Adrenal gland (tissue), 12 donors: ENCODE measurements around the gene CATSPERB. TPM values are rescaled to one million over a fixed set of nuclear protein-coding genes. Genes with fewer than 3 reads are reported as not detected.

Experiments used
- DNase-seq, 7 donors: peaks; one replicate each; pipeline ENCODE4 v3.0.0-alpha.2; 2019 to 2020
- H3K27ac ChIP-seq, 5 donors: fragments of 200-600 bp; sonication (generic) in 4 of 5; 1 replicate in 3 of 5; 2 replicates in 2 of 5; pipeline versions ENCODE4 v1.5.1 to v1.8.0; 2016 to 2020; ENCODE audit warnings: mild to moderate bottlenecking in 1 of 5
- H3K27me3 ChIP-seq: fragments of 200-600 bp; 2 replicates; pipeline ENCODE4 v1.8.0; 2021
- H3K36me3 ChIP-seq, 2 donors: fragments of 200-600 bp; replicated peaks in 1 of 2; 1 replicate in 1 of 2; 2 replicates in 1 of 2; pipeline versions ENCODE4 v1.5.1 to v1.8.0; 2018 to 2022
- H3K4me1 ChIP-seq, 2 donors: fragments of 200-600 bp; replicated peaks in 1 of 2; 1 replicate in 1 of 2; 2 replicates in 1 of 2; pipeline versions ENCODE4 v1.5.1 to v1.8.0; 2018 to 2021
- H3K4me3 ChIP-seq, 4 donors: fragments of 200-600 bp; sonication (generic) in 3 of 4; one replicate each; pipeline ENCODE4 v1.5.1; 2016 to 2018
- H3K9me3 ChIP-seq, 3 donors: fragments of 200-600 bp; sonication (generic) in 1 of 3; replicated peaks in 1 of 3; 1 replicate in 2 of 3; 2 replicates in 1 of 3; pipeline versions ENCODE4 v1.5.1 to v1.8.0; 2016 to 2021
- POLR2A ChIP-seq, 2 donors: fragments of 450-650 bp; IDR thresholded peaks; one replicate each; pipeline ENCODE4 v1.6.1; 2017; ENCODE audit warnings: antibody characterized with exemption in 2 of 2, mild to moderate bottlenecking in 2 of 2, moderate library complexity in 1 of 2
- WGBS, 4 donors: extraction: QIAGEN DNeasy Blood & Tissue Kit in 2 of 4; methylation state at CpG; one replicate each; pipeline versions ENCODE4 v1.1.5 to v1.1.7; 2013 to 2017; 5-methylcytosine and 5-hydroxymethylcytosine counted together
- intact Hi-C, 2 donors: fragments of 100-400 bp; cut with DNase I; formaldehyde crosslinking; loops; one replicate each; pipeline versions ENCODE4 v1.14.1 to v1.15.0; 2022 to 2023
- polyA plus RNA-seq, 3 donors: library from polyadenylated mRNA; stranded (reverse); fragments of 200-250 nt in 2 of 3; fragments of 350-450 nt in 1 of 3; fragmentation: Illumina TruSeq in 1 of 3; extraction: RNeasy Lipid Tissue Mini Kit (QIAGEN cat#74804) in 1 of 3; gene quantifications; one replicate each; pipeline ENCODE4 v1.2.3, GENCODE V29; 2013 to 2014
- total RNA-seq, 9 donors: library from RNA; depleted of rRNA in 4 of 9; stranded (reverse); fragments of >200 nt in 4 of 9; fragments of 120-200 nt in 1 of 9; fragmentation: NEBNext Ultra II Directional in 1 of 9; extraction: Animal tissue kit (Norgen Biotek cat#: 25700) in 1 of 9; gene quantifications; one replicate each; pipeline versions ENCODE4 v1.1.0 to v1.2.4, GENCODE V29; 2013 to 2023
- TF ChIP-seq, protein P1 (sequence below), 6 experiments: fragments of 450-650 bp in 4 of 6; fragments of 200-600 bp in 2 of 6; sonication (generic) in 1 of 6; IDR thresholded peaks; 1 replicate in 5 of 6; 2 replicates in 1 of 6; pipeline versions ENCODE4 v1.5.1 to v1.8.0; 2016 to 2021; ENCODE audit warnings: antibody characterized with exemption in 6 of 6, mild to moderate bottlenecking in 2 of 6, moderate library complexity in 1 of 6
- donor health status: healthy with polysubstance abuse.
- donor health status: Bipolar disorder and iron deficiency.
- donor health status: DM: yes; HTN: yes; CAD: no.
- donor health status: DM: no; HTN: no; CAD: no.
- donor health status: DM: no; HTN: no; CAD: no.
- donor health status: DM: yes; HTN: yes; CAD: no.

CATSPERB gene
- total and polyA plus RNA-seq, 12 donors, result 0.11 to 3.2 (median 0.70) TPM; not detected in 2

DNA sequence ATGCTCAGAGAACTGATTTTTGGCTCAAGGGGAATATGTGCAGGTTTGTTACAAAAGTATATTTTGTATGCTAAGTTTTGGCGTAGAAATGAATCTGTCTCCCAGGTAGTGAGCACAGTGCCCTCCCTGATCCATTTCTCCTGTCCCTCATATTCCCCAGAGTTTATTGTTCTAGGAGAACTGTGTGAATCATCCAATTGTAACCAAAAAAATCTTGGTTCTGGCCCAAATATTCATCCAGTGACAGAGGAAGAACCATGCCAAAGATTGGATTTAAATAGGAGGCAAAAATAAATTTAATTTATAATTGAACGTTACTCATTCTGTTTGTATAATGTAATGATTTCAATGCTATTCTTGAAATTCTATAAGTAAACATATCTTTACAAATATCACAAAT, 4.8 kb downstream of the CATSPERB start:
- H3K4me1 ChIP-seq, result no peaks in the 10 kb centered on the region
- TF ChIP-seq, protein P1, sequence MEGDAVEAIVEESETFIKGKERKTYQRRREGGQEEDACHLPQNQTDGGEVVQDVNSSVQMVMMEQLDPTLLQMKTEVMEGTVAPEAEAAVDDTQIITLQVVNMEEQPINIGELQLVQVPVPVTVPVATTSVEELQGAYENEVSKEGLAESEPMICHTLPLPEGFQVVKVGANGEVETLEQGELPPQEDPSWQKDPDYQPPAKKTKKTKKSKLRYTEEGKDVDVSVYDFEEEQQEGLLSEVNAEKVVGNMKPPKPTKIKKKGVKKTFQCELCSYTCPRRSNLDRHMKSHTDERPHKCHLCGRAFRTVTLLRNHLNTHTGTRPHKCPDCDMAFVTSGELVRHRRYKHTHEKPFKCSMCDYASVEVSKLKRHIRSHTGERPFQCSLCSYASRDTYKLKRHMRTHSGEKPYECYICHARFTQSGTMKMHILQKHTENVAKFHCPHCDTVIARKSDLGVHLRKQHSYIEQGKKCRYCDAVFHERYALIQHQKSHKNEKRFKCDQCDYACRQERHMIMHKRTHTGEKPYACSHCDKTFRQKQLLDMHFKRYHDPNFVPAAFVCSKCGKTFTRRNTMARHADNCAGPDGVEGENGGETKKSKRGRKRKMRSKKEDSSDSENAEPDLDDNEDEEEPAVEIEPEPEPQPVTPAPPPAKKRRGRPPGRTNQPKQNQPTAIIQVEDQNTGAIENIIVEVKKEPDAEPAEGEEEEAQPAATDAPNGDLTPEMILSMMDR (IDR thresholded peaks at IDR 0.05), result no peak
- TF ChIP-seq POLR2A (IDR thresholded peaks at IDR 0.05), result no peak
- no peak overlapping the region for H3K4me3 ChIP-seq
- no peaks in the 10 kb centered on the region for H3K27me3 ChIP-seq
- 80 to 83% (median 81%) methylated on average over 2 of the region's 2 CpGs for WGBS, 4 donors
- DNase-seq, result no peak
- intact Hi-C loops, result no loop called here
- no peaks in the 10 kb centered on the region for H3K36me3 ChIP-seq
- H3K27ac ChIP-seq, result no peak overlapping the region
- no peaks in the 10 kb centered on the region for H3K9me3 ChIP-seq

- H3K27me3 ChIP-seq, result no peaks in the 10 kb centered on the region
- H3K4me1 ChIP-seq, result no peaks in the 10 kb centered on the region
- no peaks in the 10 kb centered on the region for H3K9me3 ChIP-seq
- no peak for DNase-seq
- H3K36me3 ChIP-seq, result no peaks in the 10 kb centered on the region
- TF ChIP-seq, protein P1 (IDR thresholded peaks at IDR 0.05), result no peak
- no peak for TF ChIP-seq POLR2A (IDR thresholded peaks at IDR 0.05)
- WGBS, 4 donors, result 78 to 88% (median 79%) methylated on average over 2 of the region's 2 CpGs
- H3K27ac ChIP-seq, result no peak overlapping the region
- intact Hi-C loops, result no loop called here
- H3K4me3 ChIP-seq, result no peak overlapping the region
These were observed 8.4 kb downstream of the CATSPERB start for GRCh38 chr14:91723501-91723900.

DNA sequence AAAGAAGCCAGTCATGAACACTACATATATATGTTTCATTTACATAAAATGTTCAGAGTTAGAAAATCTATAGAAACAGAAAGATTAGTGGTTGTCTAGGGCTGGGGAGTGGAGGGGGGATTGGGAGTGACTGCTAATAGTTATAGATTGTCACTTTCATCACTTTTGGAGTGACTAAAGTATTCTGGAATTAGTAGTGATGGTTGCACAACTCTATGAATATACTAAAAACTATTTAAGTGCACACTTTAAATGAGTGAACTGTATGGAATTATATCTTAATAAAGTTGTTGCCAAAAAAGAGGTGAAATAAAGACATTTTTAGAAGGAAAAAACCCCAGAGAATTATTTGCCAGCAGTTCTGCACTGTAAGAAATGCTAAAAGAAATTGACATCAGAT, 9.5 kb downstream of the CATSPERB start:
- no peak for TF ChIP-seq POLR2A (IDR thresholded peaks at IDR 0.05)
- TF ChIP-seq, protein P1 (IDR thresholded peaks at IDR 0.05), result no peak

DNA sequence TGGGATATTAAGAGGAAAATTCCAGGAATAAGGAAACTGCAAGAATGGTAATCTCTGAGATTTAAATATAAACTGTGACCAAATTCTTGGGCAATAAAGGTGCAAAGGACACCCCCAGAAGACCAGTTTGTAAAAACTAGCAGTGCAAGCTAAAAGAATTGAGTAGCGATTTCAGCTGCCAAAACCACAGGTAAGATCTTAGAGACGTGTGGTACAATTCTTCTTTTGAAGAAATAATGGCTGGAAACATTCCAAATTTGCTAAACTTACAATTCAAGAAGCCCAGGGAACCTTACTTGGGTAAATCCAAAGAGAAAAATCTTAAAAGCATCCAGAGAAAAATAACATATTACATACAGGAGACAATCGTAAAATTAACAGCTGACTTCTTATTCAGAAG, 12.0 kb downstream of the CATSPERB start:
- Histone ChIP-seq H3K4me3 (no peak overlapping the region), H3K4me1 (no peaks in the 10 kb centered on the region), H3K27ac (no peak overlapping the region), H3K36me3 (no peaks in the 10 kb centered on the region), H3K27me3 (no peaks in the 10 kb centered on the region), H3K9me3 (no peaks in the 10 kb centered on the region)
- no peak for DNase-seq
- no peak for TF ChIP-seq POLR2A (IDR thresholded peaks at IDR 0.05)
- TF ChIP-seq, protein P1 (IDR thresholded peaks at IDR 0.05), result no peak
- WGBS, 4 donors, result 63 to 82% (median 71%) methylated on average over 3 of the region's 3 CpGs
- intact Hi-C loops, result no loop called here

More for the DNA sequence above, 9.5 kb downstream of the CATSPERB start:
- Histone ChIP-seq H3K27me3 (no peaks in the 10 kb centered on the region), H3K36me3 (no peaks in the 10 kb centered on the region), H3K27ac (no peak overlapping the region), H3K4me1 (no peaks in the 10 kb centered on the region), H3K9me3 (no peaks in the 10 kb centered on the region), H3K4me3 (no peak overlapping the region)
- no peak for DNase-seq
- intact Hi-C loops, result no loop called here
